Measurements from ENCODE around the gene NUFIP2.
"Not testable (repeated sequence)": the region's sequence is repeated elsewhere in the genome, so short reads cannot be mapped to it uniquely, and the experiment has no call there.

NUFIP2 gene

DNA sequence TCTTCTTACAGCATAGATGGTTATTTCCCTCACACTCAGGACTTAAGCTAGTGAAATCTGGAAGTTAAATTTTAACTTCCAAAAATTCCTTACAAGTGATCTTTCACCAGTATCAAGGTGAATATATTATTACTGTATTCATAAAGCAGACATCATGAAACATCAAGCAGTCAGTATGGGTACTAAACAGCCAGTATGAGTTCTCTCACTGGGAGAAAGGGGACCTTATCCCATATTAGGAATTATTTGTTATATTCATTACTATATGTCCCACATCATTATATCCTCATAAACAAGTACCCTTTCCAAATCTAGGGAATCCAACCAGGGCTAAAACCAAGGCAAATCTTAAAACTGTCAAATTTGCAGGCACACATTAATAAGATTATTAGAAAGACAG is 15.3 kb downstream of the NUFIP2 start:
- no peak for DNase-seq

DNA sequence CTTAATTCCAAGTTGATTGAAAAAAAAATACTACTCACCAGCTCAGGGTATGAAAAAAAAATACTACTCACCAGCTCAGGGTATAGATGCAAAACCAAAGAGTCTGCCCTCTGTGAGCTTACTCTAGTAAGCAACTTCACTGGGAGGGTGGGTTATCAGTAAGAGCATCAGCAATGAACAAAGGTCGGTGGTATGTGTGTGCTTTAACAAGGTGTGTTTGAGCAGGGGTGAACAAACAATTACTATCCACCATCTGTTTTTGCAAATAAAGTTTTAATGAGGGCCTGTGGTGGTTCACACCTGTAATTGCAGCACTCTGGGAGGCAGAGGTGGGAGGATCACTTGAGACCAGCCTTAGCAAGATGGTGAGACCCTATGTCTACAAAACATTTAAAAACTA is 20.0 kb downstream of the NUFIP2 start:
- no peak for DNase-seq

DNA sequence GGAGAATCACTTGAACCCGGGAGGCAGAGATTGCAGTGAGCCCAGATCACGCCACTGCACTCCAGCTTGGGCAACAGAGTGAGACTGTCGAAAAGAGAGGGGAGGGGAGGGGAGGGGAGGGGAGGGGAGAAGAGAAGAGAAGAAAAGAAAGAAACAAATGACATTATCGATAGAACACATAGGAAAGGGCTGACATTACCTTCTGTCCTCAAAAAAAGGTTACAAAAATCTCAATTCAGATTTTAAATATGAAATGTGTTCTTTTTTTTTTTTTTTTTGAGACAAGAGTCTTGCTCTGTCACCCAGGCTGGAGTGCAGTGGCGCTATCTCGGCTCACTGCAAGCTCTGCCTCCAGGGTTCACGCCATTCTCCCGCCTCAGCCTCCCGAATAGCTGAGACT is 22.0 kb downstream of the NUFIP2 start:
- DNase-seq, result not testable (repeated sequence)

DNA sequence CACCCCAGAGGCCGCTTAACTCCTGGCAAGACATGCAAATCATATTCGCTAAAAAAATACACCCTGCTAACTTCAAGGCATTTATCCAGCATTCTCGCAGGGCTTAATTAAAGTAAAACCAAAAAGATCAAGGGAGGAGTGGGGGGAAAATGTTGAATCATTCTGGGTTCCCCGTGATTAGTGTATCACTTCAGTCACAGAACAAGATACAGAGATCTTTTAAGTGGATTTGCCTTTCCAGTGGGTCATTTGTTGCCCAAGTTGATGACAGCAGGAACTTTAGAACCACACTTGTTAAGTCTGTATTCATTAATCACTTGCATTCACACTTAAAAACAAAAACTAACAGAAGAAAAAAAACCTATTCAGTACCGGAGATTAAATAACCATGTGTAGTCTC is 30.0 kb downstream of the NUFIP2 start:
- DNase-seq, result no peak

DNA sequence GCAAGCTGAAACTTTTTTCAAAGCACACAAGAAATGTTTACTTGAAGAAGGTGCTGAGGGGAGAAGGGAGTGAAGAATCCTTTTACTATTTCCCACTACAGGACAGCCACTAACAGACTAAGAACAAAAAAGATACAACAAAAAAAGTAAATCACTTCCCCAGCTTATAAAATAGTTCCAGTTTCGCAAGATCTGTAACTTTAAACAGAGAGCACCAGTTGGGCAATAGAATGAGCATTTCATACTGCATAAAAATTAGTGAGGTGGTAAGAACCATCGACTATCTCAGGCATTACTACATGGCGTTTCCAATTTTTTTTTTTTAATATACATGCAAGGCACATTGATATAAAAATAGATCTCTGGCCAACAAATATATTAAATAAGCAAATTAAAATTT is 36.2 kb downstream of the NUFIP2 start:
- peak; percentile 34 for DNase-seq

DNA sequence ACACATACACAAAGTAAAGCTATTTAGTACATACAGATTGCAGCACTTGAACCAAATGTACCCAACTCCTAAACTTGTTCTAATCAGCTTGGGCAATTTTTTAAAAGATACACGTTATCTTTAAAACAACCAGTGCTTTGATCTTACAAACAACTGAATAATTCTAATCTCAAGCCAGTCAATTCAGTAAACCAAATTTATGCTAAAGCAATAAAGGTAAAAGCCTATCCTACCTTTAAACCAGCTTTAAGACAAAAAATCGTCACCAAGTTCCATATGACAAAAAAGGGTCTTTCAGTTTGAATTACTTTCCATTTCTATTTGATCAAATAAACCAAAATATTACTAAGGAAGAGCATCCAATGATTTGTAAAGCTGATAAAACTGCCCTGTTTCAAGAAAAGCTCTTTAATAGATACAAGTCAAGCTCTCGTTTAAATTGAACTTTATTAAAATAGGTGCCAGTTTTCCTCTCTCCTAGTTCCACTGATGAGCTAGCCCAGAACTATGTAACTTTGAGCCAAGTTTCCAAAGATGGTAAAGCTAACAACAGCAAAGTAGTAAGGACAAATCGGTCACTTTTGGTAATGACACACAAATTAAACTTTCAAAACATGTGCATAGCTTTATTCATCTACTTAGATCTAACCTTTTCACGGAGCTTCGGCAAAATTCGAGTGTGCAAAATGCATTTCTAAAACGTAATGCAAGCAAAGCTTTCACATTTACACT is 37.0 kb downstream of the NUFIP2 start:
- peak; percentile 49 for DNase-seq

DNA sequence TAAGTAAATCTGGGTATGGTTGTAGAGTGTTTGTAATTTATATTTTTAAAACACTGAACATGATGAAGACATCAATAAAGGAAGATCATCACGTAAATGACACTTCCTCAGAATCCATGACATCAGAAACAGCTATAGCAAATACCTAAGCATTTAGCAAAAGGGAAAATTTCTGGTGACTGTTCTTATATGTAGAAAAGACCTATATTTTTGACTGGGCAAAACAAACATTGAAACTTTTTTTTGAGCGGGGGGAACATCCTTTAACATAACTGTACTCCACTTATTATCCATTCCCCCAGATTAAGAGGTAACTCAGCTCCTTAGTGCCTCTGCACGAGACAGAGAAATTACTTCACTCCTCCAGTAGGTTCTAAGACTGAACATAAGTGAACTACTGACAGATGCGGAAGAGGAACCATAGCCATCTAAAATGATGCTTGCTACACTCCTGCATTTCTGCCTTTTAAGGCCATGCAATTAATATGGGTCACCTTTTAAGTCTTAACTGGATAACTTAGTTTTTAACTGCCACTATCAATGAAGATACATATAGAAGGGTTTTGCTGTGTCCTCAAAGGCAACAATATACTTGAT is 37.9 kb downstream of the NUFIP2 start:
- no peak for DNase-seq

DNA sequence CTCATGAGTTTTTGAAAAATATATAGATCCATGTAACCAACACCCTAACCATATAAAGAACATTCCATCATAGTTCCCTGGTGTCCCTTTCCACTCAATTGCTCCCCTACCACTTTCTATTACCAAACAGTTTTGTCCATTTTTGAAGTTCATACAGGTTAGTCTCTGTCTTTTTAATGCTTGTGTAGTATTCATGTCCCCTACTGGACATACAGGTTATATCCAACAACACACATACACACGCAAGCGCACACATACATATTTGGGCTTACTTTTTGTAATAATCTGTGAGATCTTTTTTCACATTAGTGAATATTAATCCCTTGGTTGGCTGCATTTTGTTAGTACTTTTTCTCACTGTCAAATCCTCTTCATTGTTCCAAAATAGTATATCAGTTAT is 40.9 kb downstream of the NUFIP2 start:
- no peak for DNase-seq

DNA sequence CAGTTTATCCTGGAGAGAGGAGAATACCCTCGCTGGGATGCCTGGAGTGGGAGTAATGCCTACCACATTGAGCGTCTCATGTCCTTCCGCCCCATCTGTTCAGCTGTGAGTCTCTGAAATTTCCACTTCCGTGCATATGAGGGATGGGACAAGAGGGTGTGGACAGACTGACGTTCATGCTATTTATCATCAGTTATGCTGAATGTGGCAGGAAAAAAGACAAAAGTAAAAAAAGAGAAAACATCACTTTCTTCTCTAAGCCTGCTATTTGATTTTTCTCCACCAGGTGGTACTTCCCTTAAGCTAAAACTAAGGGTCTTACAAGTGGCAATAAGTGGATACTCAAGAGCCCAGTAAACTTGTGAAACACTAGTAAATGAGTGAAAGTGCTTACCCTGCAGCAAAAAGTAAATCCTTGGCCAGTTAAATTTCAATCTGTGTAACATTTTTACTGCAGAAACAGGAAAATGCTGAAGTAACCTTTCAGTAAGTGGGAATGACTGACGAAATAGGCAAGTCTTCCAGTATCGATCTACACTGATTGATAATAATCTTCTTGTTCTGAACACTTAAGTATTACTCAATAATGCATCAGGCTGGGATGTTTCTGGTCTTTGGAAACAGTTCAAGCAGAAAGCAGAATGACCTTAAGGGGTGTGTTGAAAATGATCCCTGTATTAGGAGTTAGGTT is 41.7 kb downstream of the NUFIP2 start:
- peak; percentile 59 for DNase-seq

DNA sequence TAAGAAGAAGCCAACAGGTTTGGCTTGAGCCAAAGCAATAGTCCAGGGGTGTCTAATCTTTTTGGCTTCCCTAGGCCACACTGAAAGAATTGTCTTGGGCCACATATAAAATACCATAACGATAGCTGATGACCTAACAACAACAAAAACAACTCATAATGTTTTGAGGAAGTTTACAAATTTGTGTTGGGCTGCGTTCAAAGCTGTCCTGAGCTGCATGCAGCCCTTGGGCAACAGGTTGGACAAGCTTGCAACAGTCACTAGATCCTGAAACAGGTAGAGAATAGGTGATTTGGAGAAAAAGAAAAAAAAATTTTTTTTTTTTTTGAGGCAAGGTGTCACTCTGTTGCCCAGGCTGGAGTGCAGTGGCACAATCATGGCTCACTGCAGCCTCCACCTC is 42.8 kb downstream of the NUFIP2 start:
- DNase-seq, result no peak

DNA sequence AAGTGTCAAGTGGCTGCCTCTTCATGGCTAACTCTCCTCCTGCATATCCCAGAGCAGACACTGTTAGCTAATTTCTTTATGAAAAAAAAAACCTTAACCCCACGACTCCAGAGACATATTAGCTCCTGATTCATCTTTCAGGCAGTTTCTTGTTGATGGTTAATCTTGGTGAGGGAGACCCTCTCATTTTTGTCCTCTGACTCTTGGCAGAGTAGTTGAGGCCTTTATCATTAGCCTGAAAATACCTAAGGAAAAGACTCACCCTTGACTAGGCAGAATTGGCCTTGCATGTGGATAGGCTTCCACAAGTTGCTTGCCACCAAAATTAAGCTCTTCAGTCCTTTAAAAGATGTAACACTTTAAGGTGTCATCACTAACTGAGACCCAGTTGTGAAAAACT is 43.3 kb downstream of the NUFIP2 start:
- peak; percentile 91 for DNase-seq

DNA sequence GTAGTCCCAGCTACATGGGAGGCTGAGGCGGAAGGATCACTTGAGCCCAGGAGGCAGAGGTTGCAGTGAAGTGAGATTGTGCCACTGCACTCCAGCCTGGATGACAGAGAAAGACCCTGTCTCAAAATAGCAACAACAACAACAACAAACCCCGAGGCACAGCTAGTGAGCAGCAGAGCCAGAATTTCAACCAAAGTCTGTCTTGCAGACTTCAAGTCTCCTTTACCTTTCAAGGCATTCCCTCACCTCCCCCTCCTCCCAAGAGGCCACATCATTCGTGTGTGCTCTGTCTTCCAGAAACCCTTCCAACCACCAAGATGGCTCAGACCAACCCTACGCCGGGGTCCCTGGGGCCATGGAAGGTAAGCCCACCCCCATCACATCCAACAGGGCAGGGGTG is 45.1 kb downstream of the NUFIP2 start:
- no peak for DNase-seq

DNA sequence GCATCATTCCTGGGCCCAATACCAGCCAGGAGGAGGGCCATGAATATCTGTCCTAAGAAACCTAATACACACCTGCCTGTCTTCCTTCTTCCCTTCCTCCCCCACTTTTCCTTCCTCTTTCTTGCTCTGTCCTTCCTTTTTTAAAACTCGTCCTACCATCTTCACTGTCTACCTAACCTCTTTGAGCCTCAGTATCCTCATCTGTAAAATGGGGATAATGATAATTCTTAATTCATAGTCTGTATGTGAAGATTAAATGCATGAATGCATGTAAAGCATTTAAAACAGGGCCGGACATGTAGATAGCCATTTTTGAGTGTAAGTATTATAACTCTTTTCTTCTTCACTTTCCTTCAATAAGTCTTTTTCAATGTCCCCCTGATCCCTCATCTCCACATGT is 46.7 kb downstream of the NUFIP2 start:
- no peak for DNase-seq

DNA sequence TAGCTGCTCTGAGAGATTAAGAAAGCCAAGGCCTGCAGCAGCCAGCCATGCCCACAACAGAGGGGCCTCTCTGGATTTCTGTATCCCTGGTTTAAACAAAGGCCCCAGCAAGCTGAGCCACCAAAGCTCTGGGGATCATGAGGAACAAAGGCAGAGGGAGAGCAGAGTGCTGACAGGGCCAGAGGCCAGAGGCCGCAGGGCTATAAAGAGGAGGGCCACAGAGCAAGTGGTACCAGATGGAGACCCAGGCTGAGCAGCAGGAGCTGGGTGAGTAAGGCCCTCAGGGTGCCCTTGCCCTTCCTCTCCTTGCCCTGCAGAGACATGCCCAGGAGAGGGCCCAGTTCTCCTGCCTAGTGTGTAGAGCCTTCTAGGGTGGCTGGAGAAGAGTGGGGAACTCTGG is 47.3 kb downstream of the NUFIP2 start, which contains the start of gene CRYBA1:
TSS of gene CRYBA1 (plus strand) at position 232 of the 400 bp plus-strand sequence. CDS start at position 237, 5 bp downstream.
- no peak for DNase-seq

DNA sequence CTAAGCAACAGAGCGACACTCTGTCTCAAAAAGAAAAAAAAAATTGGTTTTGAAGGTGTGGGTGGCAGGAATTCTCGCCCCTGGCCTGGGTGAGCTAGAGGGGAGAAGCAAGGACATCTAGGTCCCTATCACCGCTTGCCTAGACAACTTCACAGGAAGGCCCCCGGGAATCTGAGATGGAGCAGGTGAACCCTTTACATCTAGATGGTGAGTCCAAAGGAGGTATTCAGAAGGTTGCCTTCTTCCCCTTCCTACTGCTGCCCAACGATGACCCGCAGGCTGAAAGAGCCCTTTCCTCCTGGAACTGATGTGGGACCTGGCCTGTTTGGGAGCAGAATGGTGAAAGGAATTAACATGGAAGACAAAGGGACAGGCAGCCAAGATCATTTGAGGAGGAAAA is 48.5 kb downstream of the NUFIP2 start:
- no peak for DNase-seq

DNA sequence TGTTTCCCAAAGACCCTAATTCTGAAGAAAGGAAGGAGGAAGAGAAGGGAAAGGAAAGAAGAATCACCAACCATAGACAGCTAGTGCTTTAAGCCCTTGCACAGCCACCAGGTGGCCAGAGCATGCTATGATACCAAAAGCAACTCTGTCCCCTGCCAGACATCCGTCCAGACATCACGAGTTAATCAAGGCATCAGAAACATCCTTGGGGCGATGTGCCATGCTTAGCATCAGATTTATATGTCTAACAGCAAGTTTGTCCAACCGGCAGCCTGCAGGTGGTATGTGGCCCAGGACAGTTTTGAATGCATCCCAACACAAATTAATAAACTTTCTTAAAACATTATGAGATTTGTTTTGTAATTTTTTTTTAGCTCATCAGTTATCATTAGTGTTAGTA is 50.2 kb downstream of the NUFIP2 start:
- DNase-seq, result peak; percentile 59

DNA sequence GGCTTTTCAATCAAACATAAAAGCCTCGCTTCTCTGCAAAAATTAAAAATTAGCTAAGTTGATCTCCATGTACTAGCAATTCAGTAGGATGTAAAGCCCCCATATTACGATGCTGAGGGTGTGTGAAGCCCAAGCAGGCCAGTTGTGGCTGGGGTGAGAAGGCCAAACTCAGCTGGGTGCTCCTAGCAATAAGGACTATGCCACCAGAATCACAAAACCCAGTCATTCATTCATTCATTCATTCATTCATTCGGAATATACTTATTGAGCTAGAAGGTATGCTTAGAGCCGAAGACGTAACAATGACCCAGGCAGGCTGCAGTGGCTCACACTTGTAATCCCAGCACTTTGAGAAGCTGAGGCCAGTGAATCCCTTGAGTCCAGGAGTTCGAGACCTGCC is 51.2 kb downstream of the NUFIP2 start:
- DNase-seq, result no peak

DNA sequence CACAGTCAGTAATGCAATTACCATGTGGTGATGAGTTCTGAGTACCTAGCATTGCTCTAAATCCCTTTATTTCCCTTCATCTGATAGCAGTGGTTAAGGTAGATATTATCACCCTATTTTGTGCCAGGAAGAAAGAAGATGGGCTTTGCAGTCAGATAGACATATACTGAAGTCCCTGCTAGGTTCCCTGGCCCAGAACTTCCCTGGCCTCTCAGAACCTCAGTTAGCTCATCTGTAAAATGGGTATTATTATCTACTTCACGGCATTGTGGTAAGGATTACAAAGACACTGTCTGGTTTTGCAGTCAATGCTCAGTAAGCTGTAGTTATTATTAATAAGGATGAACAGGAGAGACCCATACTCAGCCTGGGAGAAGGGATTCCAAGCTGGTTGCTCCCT is 51.9 kb downstream of the NUFIP2 start:
- DNase-seq, result no peak

DNA sequence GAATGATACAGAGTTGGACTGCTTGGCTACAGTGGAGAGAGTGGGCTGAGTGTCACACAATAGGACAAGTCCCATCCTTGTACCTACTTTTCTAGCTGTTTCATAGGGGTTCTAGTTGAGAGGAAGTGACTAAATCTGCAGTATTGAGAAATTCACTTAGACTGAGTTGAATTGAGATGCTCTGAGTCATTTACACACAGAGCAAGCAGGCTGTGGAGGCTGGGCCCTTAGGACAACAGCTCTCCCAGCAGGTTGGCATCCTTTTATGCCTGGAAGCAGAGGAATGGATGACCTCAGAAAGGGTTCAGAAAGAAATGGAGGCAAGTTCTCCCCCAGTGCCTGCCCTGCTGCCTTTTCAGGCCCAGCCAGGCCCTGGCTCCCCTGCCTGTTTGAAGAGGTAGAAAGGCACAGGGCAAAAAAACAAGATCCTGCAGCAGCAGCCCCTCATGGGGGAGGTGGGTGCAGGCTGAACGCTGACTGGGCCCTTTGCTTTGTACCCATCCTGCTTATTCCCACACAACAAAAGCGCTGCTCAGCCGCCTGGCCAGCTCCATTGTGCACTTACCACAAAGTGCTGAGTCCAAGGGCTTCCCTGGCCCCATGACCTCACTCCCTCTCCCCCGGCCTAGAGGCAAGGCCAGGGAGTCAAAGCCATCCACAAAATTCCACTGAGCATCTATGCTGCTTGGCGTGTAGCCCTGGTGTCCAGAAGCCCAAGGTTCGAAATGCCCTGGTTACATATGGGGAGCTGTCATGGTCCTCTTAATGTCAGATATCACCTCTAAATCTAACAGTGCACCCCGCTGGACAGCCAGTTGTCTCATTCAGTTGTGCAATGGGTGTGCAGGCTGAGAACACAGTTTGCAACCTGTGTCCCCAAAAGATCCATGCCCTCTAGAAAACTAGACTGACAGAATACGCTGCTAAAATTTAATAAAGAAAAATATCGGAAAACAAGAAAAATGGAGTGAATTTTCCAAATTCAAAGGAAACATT is 52.7 kb downstream of the NUFIP2 start:
- peak; percentile 97 for DNase-seq

DNA sequence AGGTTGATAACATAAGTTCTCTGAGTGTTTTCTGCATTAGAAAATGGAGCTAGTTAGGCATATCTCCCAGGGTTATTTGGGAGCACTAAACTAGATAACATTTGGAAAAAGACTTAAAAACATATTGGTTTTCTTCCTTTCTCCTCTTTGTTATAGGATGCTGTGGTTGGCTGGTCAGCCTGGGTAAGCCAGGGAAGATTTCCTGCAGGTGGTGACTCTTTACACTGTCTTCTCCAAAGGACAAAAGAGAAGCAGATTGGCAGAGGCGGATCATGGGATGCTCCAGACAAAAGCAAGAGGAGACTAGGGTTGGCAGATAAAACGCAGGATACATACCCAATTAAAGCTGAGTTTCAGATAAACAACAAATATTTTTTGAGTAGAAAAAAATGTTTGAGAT is 53.5 kb downstream of the NUFIP2 start:
- no peak for DNase-seq

DNA sequence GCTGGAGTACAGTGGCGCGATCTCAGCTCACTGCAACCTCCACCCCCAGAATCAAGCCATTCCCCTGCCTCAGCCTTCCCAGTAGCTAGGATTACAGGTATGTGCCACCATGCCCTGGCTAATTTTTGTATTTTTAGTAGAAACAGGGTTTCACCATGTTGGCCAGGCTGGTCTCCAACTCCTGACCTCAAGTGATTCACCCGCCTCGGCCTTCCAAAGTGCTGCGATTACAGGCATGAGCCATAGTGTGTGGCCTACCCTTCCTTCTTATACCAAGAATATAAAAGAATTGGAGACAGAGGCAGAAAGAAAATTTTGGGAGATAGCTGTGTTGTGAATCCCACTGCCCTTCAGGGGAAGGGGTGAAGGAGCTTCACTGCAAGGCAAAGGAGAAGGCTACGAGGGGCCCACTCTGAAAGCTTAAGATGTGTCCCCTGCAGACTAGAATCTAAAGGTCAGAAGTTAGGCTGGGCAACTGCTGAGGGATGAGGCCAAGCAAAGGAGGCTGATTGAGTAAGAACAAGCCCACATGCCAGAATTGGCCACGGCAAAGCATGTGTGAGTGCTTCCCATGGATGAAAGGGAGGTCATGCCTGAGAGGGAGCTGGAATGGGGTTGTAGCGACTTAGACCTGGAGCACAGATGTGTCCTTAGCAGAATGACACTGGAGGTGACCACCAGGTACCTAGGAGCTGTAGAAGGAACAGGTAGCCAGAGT is 55.7 kb downstream of the NUFIP2 start:
- peak; percentile 39 for DNase-seq

Measured in fibroblast of skin of abdomen (primary cell).